ENCODE measurements around the gene MED12L.
A peak's percentile ranks its signal among the peaks of the same experiment; 100 is the strongest.

The MED12L gene

DNA sequence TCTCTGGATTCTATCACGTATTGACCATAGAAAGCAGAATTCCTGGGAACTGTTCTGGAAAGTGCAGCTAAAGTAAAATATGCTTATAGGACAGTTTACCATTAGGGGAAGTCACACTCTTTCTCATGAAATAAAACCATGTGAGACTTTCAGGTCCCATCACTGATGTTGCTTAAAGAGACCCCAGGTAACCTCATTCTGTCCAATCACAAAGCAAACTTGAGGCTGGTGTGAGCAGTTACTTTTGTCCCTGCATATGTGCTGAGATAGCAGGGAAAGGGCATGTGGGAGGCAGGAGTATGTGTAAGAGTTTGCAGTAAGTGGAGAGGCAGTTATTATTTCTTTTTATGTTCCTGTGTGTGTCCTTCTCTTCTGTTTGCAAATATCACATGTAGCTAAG lies 215.1 kb downstream of the MED12L start:
- DNase-seq, result no peak

DNA sequence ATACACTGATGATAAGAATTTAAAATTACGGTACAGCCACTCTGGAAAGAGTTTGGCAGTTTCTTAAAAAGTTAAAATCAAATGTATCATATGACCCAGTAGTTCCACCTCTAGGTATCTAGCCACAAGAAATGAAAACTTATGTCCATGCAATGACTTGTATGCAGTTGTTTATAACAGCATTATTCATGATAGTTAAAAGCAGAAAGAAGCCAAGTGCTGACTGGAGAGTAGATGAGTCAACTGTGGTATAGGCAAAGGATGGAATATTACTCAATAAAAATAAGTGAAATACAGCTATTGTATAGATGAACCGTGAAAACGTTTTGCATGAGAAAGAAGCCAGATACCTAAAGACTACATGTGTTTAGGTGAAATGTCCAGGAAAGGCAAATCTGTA lies 216.3 kb downstream of the MED12L start:
- no peak for DNase-seq

DNA sequence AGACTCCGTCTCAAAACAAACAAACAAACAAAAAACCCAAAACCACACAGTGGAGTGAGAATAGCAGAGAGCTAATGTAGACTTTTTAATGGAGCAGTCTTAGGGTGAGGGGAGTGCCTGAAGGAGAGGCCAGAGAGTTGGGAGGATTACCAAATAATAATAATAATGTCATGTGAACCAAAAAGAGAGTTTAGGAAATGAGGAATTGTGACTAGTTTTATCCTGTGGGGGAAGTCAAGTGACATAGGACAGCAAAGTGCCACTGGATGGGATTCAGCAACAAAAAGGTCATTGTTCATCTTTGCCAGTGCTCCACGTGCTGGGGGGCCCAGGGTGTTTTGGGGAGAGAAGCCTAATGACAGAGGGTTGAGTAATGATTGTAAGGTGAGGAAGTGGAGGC lies 218.3 kb downstream of the MED12L start:
- DNase-seq, result peak; percentile 46

DNA sequence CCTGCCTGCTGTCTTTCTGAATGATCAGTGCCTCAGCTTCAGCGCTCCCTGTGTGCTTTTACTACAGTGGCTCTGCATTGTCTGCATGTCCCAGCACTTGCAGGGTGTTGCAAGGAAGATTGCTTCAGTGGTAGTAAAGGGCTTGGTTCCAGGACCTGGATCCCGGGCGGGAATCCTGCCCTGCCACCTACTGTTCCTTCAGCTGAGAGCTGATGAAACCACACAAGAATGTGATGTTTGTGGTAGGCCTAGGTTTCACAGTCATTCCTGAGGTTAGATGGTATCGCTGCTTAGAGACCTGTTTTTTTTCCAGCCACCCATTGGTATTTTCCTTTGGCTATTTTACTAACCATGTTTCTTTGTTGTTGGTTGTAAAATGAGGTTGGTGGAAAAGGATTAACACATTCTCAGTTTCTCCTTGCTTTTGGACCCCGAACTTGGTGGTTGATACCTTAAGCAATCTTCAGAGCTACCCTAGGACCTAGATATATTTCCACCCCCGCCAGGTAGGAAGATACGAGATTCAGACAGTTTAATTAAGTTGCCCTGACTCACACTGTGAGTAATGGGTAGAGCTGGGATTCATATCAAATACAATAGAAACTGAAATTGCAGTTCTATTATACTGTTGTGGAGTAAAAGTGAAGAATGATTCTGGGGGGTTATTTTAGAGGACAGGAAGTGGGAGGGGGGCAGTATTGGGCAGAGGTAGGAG lies 219.8 kb downstream of the MED12L start:
- DNase-seq, result peak; percentile 53

DNA sequence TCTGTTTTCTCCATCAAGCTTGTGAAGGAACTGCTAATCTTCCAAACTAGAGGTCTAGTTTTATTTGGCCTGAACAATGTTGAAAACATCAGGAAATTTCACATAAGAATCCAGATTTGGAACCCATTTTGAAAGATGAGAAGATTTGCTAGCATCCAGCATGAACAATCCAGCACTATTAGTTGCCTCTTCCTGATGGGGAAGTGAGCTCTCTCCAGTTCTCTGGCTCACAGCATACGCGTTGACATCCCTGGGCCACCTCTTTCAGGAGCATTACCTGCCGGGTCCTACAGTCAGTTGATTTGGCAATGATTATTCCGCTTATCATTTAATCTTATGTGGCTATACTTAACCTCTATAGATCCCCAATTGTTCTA lies 220.3 kb downstream of the MED12L start:
- no peak for DNase-seq

DNA sequence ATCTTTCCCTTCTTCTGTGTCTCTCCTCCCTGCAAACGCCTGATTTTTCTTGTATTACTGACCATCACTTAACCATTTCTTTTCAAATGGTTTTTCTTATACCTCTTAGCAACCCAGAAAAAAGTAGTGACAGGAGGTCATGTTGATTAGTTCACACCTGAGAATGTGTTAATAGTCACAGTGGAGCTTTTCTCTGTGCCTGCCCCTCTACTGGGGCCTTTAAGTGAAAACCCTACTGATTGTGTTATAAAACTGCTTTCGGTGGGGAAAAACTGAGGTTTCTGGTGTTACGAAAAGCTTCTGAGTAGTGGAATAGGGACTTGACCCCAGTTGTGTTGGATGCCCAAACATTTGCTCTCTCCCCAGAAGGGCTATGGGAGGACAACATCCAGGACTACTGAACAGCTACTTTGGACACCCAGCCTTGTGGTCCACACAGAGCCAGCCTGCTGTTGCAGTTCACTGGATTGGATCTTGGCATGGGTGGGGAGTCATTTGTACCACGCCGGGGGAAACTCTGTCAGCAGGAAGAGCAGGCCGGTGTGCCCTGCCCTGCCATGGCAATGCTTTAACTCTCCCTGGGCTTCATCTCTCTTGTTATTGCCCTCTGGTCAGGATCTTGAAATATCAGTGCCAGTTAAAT lies 220.8 kb downstream of the MED12L start:
- DNase-seq, result peak; percentile 15

DNA sequence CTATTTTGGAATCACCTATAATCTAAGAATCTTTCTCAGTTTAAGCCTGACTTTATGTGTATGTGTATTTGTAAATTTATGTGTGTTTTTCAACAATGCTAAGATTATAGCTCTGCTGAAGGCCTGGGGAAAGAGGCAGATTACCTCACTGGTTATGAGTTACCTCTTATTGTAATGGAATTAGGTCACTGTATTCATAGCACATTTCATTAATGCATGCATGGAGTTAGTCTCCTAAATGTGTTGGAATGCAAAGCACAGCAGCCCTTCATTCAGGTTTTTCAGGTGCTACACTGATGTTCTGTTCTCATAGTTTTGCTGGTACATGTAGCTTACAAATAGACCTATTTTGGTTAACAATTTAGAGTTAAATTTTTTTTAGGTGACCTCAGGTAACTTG lies 221.7 kb downstream of the MED12L start:
- no peak for DNase-seq

DNA sequence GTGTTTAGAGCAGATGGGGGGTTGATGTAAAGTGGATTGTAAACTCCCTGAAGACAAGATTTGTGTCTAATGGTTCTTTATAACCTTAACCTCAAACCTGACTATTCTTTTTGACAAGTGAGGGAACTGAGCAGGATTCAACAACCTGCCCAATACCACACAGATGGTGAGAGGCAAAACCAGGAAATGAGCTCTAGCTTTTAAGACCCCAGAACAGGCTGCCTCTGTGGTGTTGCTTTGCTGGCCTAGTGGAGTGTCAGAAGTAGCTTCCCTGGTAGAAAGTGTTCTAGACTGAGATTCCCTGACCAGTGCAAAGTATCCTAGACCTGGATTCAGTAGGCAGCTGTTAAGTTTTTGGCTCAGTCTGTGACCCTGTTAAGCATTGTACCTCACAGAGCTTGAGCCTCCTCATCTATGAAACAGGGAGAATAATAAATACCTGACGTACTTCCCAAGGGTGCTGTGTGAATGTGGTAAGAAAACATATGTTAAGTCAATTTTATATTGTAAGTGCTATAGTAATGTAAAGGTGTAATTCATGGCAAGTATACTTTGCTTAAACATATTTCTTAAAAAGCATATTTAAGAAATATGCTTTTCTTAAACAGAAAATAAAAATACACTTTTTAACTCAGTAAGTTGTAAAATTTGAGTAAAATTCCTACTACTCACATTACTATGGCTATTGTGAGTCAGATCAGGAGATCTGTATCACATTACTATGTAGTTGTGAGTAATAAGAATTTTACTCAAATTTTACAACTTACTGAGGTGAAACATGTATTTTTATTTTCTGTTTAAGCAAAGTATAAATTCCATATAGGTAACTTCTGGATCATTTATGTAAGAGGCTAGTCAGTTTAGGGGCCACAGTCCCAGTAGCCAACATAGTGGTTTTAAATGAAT lies 222.4 kb downstream of the MED12L start:
- DNase-seq, result no peak

DNA sequence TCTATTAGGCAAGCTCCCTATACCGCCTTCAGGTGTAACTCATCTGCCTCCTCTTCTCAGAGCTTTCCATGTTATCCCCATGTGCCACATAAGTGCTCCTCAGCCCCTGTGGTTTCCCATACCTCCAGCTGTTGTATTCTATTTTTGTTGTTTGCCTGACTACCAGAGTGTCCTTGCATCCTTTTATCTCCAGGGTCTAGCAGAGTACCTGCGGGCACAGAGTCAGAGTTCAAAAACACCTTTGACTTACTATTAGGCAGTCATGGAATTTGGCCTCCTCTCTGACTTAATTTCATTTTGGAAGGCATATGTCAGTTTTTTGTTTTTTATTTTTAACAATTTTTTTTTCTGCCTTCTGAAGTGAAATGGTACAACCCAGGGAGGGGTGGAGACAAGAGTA lies 224.1 kb downstream of the MED12L start:
- DNase-seq, result no peak

DNA sequence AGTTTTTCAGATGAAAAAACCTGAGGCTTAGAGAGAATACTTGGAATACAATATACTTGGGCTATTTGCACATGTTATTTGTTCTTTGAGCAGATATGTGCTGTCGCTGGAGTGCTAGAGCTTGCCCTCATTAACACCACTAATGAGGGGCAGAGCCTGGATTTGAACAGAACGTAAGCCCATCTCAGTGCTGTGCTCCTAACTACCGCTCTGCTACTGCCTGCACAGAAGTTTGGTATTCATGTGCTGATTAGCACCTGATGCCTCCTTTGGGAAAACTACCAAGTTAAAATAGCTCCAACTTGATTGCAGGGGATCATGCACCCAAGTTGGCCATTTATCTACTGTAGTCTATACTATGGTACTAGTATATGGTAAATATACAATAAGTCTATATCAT lies 227.5 kb downstream of the MED12L start:
- no peak for DNase-seq

DNA sequence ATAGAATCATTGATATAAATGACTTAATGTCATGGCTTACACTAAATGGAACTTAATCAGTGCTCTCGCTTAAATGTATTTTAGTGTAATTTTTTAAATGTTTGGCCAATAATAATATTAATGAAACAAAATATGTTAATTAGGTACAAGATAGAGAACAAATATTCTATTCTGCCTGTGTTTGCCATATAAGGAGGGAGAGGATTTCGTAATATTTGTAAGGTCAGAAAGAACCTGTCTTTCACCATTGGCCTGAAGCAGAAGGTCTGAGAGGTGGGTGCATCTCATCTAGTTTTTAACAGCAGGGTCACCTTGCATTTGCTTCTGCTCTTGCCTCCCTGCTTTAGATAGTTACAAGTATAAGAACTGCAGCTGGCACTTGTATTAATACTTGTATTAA lies 228.7 kb downstream of the MED12L start:
- DNase-seq, result no peak

DNA sequence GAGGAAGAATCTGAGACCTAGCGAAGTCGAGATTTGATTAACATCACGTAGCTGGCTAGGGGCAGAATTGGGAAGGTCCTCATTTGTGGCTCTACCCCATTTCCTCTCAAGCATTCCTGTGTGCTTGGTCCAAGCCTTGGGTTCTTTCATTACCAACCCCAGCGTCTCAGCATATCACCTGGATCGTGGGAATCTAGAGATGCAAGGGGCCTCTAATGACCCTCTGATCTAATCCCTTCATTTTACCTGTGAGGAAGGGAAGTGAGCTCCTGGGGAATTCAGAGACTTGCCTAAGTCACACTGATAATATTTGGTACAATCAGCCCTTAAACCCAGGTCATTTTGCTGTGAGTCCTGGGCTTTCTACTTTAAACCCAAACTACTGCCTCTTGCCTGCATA lies 229.1 kb downstream of the MED12L start:
- no peak for DNase-seq

DNA sequence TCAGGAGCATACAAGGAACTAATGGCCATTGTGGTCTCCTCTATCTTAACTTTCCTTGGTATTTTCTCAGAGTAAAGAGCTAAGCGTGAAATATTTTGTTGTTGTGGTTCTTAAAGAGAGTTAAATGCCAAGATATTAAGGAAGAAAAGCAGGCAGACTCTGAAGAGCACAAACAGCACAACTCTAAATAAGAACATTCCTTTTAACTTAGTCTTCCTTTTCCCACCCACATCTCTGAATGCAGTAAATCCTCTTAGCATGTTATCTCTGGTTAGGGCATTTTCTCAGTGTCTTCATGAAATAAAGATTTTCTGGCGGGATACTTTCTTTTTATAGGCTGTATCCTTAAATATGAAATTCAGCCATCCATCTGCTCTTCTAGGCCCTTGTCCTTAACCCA lies 229.7 kb downstream of the MED12L start:
- DNase-seq, result no peak

DNA sequence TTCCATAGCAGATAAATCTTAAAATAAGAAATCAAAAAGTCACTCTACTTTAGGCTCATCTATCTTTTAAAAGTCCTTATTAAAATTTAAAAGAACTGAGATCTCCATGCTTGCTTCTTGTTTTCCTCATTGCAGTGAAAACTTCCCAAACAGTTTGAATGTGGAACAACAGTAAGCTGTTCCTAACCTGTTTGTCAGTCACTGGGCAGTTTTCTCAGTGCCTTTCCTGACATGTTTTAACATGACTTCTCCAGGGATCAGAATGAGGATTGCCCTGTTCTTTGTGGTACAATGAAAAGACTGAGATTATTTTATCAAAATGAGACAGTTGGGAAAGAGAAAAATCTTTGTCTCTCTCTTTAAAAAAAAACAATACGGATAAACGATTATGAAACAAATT lies 230.4 kb downstream of the MED12L start:
- DNase-seq, result no peak

DNA sequence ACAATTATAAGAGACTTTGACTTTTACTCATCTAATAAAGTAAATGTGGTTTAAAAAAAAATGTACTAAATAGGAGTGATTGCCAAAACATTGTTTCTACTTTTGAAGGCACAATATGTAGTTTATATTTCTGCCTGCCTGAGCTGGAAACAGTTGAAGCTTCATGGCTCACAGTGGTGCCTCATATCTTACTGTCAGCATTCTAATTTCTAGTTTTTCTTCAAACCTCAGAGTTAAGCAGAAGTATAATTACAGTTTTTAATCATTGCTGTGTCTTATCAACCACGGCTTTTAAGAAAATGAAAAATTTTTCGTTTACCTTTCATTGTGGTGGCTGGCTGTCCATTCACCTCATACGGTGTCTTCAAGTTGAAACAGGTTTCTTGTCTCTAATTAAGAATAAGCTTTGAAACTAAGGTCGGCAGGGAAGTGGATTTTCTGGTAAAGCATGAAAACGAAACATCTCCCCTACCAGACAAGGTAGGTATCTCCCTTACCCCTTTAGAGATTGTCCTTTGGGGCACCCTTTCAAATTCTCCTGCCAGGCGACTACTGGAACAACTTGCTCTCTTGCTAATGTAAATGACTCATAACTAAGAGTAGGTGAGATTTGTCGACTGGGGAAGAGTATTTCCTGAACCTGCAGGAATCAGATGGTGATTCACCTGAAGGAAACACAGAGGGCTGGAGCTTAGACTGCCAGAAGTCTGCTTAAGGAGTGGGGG lies 231.0 kb downstream of the MED12L start, which contains the start of gene GPR87:
Gene GPR87 (minus strand): TSS at position 554 of the 725 bp plus-strand sequence. CDS start 16,720 bp downstream, outside the sequence.
- peak; percentile 46 for DNase-seq

DNA sequence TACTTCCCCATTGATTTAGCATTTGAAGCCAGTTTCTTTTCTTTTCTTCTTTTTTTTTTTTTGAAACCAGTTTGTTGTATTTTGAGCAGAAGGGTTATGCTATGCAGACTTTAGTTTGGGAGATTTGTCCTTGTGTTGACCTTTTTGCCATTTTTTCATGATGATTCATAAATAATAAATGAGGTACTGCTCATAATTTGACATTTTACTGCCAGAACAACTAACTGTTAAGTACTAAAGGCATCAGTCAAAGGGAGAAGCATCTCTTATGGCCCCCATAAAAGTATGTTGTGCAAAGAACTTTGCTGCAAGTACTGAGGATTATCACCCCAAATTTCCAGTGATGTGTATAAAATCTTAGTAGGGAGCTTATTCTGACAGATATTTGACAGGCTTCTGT lies 232.8 kb downstream of the MED12L start:
- DNase-seq, result no peak

DNA sequence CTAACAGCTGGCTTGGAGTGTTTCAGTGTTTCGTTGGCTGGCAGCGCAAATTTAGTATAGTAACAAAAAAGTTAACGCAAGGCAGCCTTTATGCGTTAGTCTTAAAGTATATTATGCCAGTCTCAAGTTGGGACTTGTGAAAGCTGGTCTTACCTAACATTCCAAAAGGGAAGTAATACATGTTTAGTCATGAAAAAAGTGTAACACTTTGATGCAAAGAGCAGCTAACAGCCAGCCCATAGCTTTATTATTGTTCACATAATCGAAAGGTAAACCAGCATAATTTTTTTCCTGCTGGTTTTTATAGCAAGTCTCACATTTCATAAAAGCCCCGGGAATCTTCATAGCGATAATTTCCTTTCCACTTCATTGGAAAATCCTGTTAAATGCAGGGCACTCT lies 233.5 kb downstream of the MED12L start:
- no peak for DNase-seq

DNA sequence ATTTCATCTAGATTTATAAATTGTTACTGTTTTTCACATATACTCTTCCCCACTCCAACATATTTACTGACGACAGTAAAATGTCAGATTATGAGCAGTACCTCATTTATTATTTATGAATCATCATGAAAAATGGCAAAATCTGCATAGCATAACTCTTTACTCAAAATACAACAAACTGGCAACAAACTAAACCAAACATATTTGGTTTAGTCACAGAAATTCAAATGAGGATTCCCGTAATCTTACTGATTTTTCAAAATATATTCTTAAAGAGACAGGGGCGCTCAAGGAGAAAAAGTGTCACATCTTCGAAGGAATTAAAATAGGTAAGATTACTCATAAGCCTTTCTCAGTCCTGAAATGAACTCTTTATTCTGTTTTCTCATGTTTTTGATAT lies 234.2 kb downstream of the MED12L start:
- no peak for DNase-seq

DNA sequence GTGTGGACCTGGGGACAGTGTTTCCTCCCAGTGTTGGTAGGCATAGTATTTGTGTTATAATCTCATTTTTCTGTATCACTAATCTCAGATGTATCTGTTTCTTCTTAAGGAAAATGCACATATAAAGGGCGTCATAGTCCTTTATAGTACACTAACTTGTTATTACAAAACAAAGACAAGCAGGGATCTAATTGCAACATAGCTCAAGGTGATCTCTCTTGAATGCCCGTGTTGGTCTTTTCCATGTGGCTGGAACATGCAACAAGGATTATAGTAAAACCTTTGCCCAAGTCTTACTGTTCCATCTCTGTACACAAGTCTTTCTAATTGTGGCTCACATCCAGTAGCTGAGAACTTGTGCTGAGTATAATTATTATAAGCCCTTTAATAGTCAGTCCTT lies 234.7 kb downstream of the MED12L start:
- DNase-seq, result no peak

DNA sequence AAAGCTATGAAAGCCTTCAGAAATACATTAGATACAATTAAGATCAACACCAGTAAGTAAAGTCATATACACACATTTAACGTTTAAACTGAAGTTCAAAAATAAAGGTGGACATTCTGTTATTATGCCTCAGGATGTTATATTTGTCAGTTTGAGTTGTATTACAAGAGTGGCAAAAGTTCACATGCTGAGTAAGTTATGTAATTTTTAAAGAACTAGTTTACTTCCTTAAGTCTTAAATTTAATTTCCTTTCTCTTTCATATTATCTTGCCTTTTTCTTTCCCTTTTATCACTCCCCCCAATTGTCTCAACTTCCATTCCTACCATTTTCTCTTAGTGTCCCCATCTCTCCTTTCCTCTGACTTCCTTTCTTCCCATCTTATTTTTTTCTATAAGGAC lies 236.1 kb downstream of the MED12L start:
- no peak for DNase-seq

DNA sequence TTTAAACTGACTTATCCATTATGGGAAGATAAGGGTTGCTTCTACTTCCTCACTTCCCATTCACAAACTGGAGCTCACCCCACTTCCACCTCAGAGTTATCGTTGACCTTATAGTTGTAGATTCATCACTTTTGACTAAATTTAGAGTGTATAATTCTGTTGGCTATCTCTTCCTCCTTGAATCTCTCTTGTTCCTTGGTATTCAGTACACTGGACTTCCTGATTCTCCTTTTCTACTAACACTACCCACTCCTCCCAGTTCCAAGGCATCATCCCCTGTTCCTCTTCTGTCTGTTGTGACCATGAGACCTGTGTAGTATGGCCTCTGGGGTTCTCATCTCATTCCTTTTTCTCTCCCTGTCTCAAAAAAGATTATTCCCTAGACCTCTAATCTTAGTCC lies 237.0 kb downstream of the MED12L start:
- DNase-seq, result no peak

DNA sequence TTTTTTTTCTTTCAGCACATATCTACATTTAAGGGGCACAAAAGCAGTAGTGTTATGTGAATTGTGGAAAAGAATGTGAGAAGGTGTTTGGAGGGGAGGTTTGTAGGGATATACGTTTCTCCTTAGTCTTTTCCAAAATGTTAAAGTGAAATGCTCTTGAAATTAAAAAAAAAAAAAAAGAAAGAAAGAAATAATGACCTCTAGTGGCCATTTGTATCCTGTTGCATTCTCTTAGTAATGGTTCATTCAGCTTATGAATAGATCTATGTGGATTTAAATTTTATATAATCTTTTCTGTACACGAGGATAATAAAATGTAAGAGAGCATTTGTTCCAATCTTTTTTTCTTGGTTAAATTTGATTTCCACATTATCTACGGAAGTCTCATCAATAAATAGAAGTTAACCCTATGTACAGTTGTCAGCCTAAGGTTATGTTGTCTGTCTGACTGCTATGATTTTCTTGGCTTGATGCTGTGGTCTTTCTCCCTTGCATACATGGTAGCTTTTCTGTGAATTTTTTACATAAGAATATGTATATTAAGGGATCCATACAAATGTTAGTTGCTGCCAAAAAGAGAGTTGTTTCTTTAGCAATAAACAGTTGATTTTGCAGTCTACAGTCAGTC lies 242.2 kb downstream of the MED12L start:
- no peak for DNase-seq

Measured in stimulated activated CD4-positive, alpha-beta T cell treated with anti-CD3 and anti-CD28 coated beads, Interleukin-15, amount 100 ng/mL, for 24 hours (primary cell).